HG03558 (cell line): ENCODE measurements around the gene LSM12.
"Not testable (repeated sequence)": the region's sequence is repeated elsewhere in the genome, so short reads cannot be mapped to it uniquely, and the experiment has no call there.

Source experiments
- ATAC-seq: cut with Tn5 transposase; IDR thresholded peaks from one replicate; pipeline ENCODE4 v1.9.1; 2021; ENCODE audit warnings: moderate number of reproducible peaks; ENCODE audit not compliant: unreplicated experiment; ENCODE audit errors: extremely low read depth

LSM12 gene

GRCh38 chr17:44012391-44012790, 54.1 kb downstream of the LSM12 start:
- ATAC-seq = no peak

- ATAC-seq = no peak
These were observed 54.6 kb downstream of the LSM12 start for GRCh38 chr17:44011876-44012275.

GRCh38 chr17:44010966-44011647, 55.4 kb downstream of the LSM12 start:
- no peak for ATAC-seq

GRCh38 chr17:44008205-44008909, 58.1 kb downstream of the LSM12 start:
- ATAC-seq = no peak

DNA sequence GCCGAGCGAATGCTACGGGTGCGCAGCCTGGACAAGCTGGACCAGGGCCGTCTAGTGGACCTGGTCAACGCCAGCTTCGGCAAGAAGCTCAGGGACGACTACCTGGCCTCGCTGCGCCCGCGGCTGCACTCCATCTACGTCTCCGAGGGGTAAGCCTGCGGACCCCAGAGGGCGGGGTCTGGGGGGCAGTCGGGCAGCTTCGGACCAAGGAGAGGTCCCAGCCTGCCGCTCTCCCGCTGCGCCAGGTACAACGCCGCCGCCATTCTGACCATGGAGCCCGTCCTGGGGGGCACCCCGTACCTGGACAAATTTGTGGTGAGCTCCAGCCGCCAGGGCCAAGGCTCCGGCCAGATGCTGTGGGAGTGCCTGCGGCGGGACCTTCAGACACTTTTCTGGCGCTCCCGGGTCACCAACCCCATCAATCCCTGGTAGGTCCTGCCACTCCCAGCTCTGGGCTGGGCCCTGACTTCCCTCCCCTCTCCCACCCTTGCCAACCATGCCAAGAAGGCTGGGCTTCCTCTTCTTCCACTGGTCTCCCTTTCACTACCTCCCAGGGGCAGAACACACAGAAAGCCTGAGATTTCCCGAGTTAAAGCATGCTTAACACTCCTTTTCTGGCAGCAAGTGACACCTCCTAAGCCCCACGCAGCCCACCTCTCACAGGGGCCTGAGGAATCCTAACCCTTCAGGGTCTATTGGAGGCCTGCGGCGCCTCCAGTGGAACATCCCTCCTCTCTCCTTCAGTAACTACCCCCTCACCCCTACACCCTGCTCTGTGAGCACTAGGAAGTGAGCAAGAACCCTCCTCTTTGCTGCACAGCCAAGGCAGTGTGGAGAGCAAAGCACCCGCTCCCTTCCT, 58.9 kb downstream of the LSM12 start:
- ATAC-seq = no peak

GRCh38 chr17:44006598-44007345, 59.7 kb downstream of the LSM12 start:
- no peak for ATAC-seq

GRCh38 chr17:44006272-44006597, 60.2 kb downstream of the LSM12 start:
- ATAC-seq = no peak

GRCh38 chr17:44005527-44006271, 60.8 kb downstream of the LSM12 start:
- no peak for ATAC-seq

DNA sequence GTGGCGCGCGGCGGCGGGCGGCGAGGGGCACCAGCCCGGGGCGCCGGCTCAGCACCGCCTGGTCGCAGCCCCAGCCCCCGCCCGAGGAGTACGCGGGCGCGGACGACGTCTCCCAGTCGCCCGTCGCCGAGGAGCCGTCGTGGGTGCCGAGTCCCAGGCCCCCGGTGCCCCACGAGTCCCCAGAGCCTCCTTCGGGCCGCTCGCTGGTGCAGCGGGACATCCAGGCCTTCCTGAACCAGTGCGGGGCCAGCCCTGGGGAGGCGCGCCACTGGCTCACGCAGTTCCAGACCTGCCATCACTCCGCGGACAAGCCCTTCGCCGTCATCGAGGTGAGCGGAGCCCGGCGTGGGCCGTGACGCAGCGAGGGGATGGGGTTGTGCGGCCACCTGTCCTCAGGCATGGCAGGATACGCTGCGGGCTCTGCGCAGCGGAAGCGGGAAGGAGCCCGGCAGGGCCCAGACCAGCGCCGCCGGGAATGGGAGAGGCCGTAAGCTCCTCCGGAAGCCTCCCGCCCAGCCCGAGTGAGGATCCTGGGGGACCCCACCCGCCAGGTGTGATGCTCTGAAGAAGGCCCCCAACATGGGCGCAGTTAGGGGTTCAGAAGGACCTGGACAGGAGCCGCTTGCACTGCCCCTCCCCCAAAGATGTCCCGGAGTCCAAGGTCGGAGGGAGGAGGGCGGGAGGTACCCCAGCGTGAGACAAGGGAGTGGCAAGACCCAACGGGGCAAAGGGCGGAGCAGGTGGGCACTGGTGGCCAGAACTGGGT, 61.5 kb downstream of the LSM12 start:
- no peak for ATAC-seq

GRCh38 chr17:44004077-44004760, 62.3 kb downstream of the LSM12 start, which contains the start of gene NAGS:
NAGS (plus strand) TSS chr17:44004622; CDS start chr17:44004664, 42 bp downstream.
- ATAC-seq = no peak

- ATAC-seq = no peak
These were observed 64.2 kb downstream of the LSM12 start for GRCh38 chr17:44002141-44002848.

GRCh38 chr17:44001461-44001920, 65.0 kb downstream of the LSM12 start:
- no peak for ATAC-seq

DNA sequence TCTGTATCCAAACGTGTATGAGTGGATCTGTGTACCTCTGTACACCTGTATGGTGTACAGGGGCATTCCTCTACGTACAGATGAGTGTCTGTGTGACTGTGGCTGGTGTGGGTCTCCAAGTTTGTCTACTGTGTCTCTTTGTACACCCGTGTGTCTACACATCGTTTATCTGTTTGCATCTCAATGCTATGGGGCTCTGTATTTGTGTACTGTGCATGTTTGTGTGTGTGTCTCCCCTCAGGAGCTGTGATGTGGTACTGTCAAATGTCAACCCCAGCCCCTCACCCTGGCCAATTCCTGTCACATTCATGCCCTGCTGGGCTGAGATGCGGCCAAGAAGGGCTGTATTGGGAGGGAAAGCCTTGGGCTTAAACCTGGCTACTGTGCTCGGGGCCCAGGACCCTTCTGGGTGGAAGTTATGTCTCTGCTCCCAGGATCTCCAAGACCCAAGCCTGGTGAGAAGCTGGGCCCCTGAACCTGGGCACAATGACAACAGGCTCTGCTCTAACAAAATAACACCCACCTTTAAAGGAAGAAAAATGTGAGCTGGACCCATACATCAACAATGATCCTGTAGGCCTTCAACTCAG, 65.5 kb downstream of the LSM12 start:
- no peak for ATAC-seq

DNA sequence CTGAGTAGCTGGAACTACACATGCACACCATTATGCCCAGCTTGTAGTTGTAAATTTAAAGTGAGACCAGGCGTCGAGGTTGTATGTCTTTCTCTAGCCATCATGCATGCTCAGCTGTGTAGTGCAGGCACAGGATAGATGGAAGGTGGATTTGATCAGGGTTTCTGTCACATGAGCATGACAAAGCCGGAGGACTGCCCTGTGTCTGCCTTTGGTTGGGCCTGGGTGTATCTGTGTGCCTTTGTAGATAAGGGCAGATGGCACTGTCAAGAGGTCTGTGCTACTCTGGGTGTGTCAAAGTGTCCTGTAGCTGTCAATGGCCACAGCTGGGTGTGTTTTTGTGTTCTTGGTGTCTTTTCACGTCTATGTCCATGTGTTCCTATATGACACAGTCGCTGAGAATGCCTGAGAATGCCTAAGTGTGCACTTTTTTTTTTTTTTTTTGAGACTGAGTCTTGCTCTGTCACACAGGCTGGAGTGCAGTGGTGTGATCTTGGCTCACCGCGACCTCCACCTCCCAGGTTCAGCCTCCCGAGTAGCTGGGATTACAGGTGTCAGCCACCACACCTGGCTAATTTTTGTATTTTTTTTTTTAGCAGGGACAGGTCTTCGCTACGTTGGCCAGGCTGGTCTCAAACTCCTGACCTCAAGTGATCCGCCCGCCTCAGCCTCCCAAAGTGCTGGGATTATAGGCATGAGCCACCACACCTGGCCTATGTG, 66.2 kb downstream of the LSM12 start:
- ATAC-seq = no peak

DNA sequence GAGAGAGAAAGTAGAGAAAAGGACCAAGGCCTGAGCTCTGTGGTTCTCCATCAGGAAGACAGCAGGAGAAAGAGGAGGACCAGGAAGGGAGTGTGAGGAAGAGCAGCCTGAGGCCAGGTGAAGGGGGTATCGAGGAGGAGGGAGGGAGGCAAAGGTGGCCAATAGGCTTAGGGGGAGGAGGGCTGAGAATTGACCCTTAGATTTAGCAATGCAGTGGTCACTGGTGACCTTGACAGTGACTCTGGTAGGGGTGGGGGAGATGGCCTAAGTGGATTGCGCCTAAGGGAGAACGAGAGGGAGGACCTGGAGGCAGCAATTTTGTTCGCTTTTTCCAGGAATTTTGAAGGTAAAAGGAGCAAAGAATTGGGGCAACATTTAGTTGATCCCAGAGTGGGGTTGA, 67.4 kb downstream of the LSM12 start:
- no peak for ATAC-seq

DNA sequence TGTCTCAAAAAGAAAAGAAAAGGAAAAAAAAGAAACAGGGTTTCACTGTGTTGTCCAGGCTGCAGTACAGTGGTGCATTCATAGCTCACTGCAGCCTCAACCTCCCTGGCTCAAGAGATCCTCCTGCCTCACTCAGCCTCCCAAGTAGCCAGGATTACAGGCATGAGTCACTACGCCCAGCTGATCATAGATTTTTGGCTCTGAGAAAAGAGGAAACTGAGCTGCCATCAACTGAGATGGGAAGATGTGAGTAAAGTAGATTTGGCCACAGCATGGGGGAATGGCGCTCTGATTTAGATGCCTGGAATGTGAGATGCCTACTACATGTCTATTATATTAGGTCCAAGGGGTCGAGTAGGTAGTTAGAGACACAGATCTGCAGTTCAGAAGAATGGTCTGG, 67.9 kb downstream of the LSM12 start:
- no peak for ATAC-seq

DNA sequence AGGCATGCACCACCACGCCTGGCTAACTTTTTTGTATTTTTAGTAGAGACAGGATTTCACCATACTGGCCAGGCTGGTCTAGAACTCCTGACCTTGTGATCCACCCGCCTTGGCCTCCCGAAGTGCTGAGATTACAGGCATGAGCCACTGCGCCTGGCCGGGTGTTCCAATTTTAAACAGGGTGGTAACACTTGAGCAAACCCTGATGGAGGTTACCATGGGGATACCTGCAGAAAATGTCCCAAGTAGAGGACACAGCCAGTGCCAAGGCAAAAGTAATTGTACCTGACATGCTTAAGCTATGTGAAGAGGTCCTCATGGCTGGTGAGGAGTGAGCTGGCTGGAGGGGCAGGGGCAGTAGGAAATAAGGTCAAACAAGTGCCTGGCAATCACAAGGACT, 69.3 kb downstream of the LSM12 start:
- not testable (repeated sequence) for ATAC-seq
